GM23338 (cell line): ENCODE data around the gene ATP10A. TPM values are rescaled to one million over a fixed set of nuclear protein-coding genes. Genes with fewer than 3 reads are reported as not detected.

ENCODE experiments used
- ATAC-seq: fragments of 200-7000 bp; cut with Tn5 transposase; 3 replicates; pipeline ENCODE4 v1.9.1; 2020
- DNase-seq: peaks from one replicate; pipeline ENCODE4 v3.0.0-alpha.2; 2015; ENCODE audit warnings: low spot score
- H2AFZ ChIP-seq: fragments of 200-600 bp; sonication (generic); 2 replicates; pipeline ENCODE4 v1.8.0; 2016; ENCODE audit warnings: antibody characterized with exemption, mild to moderate bottlenecking, moderate library complexity
- H3F3A ChIP-seq: fragments of 200-600 bp; sonication (generic); replicated peaks from 2 replicates; pipeline ENCODE4 v1.8.0; 2017; ENCODE audit warnings: antibody characterized with exemption, mixed run types, low read depth
- H3K27ac ChIP-seq: fragments of 200-600 bp; sonication (generic); 2 replicates; pipeline ENCODE4 v1.6.1; 2016; ENCODE audit warnings: low read depth
- H3K27me3 ChIP-seq: fragments of 200-600 bp; sonication (generic); 2 replicates; pipeline ENCODE4 v1.8.0; 2016; ENCODE audit warnings: mild to moderate bottlenecking, mixed run types, moderate library complexity; ENCODE audit not compliant: insufficient read depth
- H3K36me3 ChIP-seq: fragments of 200-600 bp; sonication (generic); 2 replicates; pipeline ENCODE4 v1.8.0; 2016; ENCODE audit warnings: mild to moderate bottlenecking; ENCODE audit not compliant: insufficient read depth
- H3K4me1 ChIP-seq: fragments of 200-600 bp; sonication (generic); 2 replicates; pipeline ENCODE4 v1.8.0; 2016; ENCODE audit warnings: mild to moderate bottlenecking, moderate library complexity; ENCODE audit not compliant: insufficient read depth
- H3K4me2 ChIP-seq: fragments of 200-600 bp; sonication (generic); 2 replicates; pipeline ENCODE4 v1.7.1; 2017; ENCODE audit warnings: mixed run types
- H3K4me3 ChIP-seq: fragments of 200-600 bp; sonication (generic); 2 replicates; pipeline ENCODE4 v1.6.1; 2016; ENCODE audit warnings: mixed run types
- H3K79me2 ChIP-seq: fragments of 200-600 bp; sonication (generic); replicated peaks from 2 replicates; pipeline ENCODE4 v1.8.0; 2017; ENCODE audit warnings: mild to moderate bottlenecking; ENCODE audit not compliant: insufficient read depth
- H3K9me2 ChIP-seq: fragments of 200-600 bp; sonication (generic); 2 replicates; pipeline ENCODE4 v1.8.0; 2017; ENCODE audit not compliant: insufficient read depth
- H4K20me1 ChIP-seq: fragments of 200-600 bp; sonication (generic); replicated peaks from 2 replicates; pipeline ENCODE4 v1.8.0; 2017; ENCODE audit warnings: mild to moderate bottlenecking; ENCODE audit not compliant: insufficient read depth
- H3K27ac Mint-ChIP-seq: 2 replicates; pipeline ENCODE4 v1.8.0; 2020; ENCODE audit warnings: inconsistent platforms, mild to moderate bottlenecking, moderate library complexity, mixed read lengths
- H3K27me3 Mint-ChIP-seq: 3 replicates; pipeline ENCODE4 v1.8.0; 2022; ENCODE audit warnings: low read depth, mild to moderate bottlenecking, moderate library complexity, mixed read lengths, inconsistent platforms; ENCODE audit not compliant: insufficient read depth, poor library complexity
- H3K36me3 Mint-ChIP-seq: 3 replicates; pipeline ENCODE4 v1.8.0; 2021; ENCODE audit warnings: low read depth, mild to moderate bottlenecking, inconsistent platforms, moderate library complexity, mixed read lengths
- H3K4me1 Mint-ChIP-seq: 3 replicates; pipeline ENCODE4 v1.8.0; 2020; ENCODE audit warnings: mild to moderate bottlenecking, inconsistent platforms, mixed read lengths
- H3K4me3 Mint-ChIP-seq: 3 replicates; pipeline ENCODE4 v1.8.0; 2021; ENCODE audit warnings: moderate library complexity, mild to moderate bottlenecking, inconsistent platforms, mixed read lengths
- H3K9me3 Mint-ChIP-seq: 3 replicates; pipeline ENCODE4 v1.8.0; 2020; ENCODE audit warnings: moderate library complexity, mild to moderate bottlenecking, inconsistent platforms, mixed read lengths
- ETS1 ChIP-seq: IDR thresholded peaks from 2 replicates; pipeline ENCODE4 v1.6.1; 2016; ENCODE audit warnings: antibody characterized with exemption
- EZH2 ChIP-seq: fragments of 200-600 bp; sonication (generic); IDR thresholded peaks from one replicate; pipeline ENCODE4 v1.8.0; 2017; ENCODE audit warnings: antibody characterized with exemption, mild to moderate bottlenecking, low read depth; ENCODE audit not compliant: unreplicated experiment
- EZH2phosphoT487 ChIP-seq: fragments of 200-600 bp; sonication (generic); IDR thresholded peaks from one replicate; pipeline ENCODE4 v1.8.1; 2018; ENCODE audit warnings: antibody characterized with exemption; ENCODE audit not compliant: unreplicated experiment
- JUNB ChIP-seq: IDR thresholded peaks from one replicate; pipeline ENCODE4 v1.6.1; 2016; ENCODE audit warnings: antibody characterized with exemption; ENCODE audit not compliant: unreplicated experiment
- NANOG ChIP-seq: IDR thresholded peaks from 2 replicates; pipeline ENCODE4 v1.6.1; 2016; ENCODE audit warnings: antibody characterized with exemption, borderline replicate concordance
- REST ChIP-seq: IDR thresholded peaks from one replicate; pipeline ENCODE4 v1.6.1; 2018; ENCODE audit warnings: antibody characterized with exemption; ENCODE audit not compliant: unreplicated experiment
- ZNF114 ChIP-seq: fragments of 250-450 bp; sonication (Bioruptor Pico); IDR thresholded peaks from 2 replicates; pipeline ENCODE4 v1.5.0; 2020; ENCODE audit warnings: mild to moderate bottlenecking, moderate library complexity
- ZNF331 ChIP-seq: fragments of 250-450 bp; sonication (Bioruptor Pico); IDR thresholded peaks from 2 replicates; pipeline ENCODE4 v1.5.0; 2020; ENCODE audit warnings: low read depth, mild to moderate bottlenecking, moderate library complexity
- ZNF462 ChIP-seq: fragments of 250-450 bp; sonication (Bioruptor Pico); IDR thresholded peaks from 2 replicates; pipeline ENCODE4 v1.5.0; 2020; ENCODE audit warnings: mild to moderate bottlenecking, moderate library complexity
- polyA plus RNA-seq: library from polyadenylated mRNA; unstranded; fragments of >200 nt; fragmentation: Nextera tagmentation; extraction: Ambion mirVana; gene quantifications from 2 replicates; pipeline ENCODE4 v1.2.1, GENCODE V29; 2016
- total RNA-seq: library from RNA; depleted of rRNA; stranded (reverse); fragments of >200 nt; shearing (Covaris generic); gene quantifications from 2 replicates; pipeline ENCODE4 v1.2.3, GENCODE V29; 2014
- TF ChIP-seq, protein P1 (sequence below), 2 experiments: fragments of 200-600 bp in 1 of 2; sonication (generic) in 1 of 2; conservative IDR thresholded peaks; 2 replicates each; pipeline versions ENCODE4 v1.5.1 to v1.6.1; 2016 to 2017; ENCODE audit warnings: antibody characterized with exemption in 2 of 2, low read depth in 2 of 2, mild to moderate bottlenecking in 2 of 2, moderate library complexity in 1 of 2

The ATP10A gene
- total and polyA plus RNA-seq, 2 experiments from 2014 or later = 0.36 to 5.6 TPM

DNA sequence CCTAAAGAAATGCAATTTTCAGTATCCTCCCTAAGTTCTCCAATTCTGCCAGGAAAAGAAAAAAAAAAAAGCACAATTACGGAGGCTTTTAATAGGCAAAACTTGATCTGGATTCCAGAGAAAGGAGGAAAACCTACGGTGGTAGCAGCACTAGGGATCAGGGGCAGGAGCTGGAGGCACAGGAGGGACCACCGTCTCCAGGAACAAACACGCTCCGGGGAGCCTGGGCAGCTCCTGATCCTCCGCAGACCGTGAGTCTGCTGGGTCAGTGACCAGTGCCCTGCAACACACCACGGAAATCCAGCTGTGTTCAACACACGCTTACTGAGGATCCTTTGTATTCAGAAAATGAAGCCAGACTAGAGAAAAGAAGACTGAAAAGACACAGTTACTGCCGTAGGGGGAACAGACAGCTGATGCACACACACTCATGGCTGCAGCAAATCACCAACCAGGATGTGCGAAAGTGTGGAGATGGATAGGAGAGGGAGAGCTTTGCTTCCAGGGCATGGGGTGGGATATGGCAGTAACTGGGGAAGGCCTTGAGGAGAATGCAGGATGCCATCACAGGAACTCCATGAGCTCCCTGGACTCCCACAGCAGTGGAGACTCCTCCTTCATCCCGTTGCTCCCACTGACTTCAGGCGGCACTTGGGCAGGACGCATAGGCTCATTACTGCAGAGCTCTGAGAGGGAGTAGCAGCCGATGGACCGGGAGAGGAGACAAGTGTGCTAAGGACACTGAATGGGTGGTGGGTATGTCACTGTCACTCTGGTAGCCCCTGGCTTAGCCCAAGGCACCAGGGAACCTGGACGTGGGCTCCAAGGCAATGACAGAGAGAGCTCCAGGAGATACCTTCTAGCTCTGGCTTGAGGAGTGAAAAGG is 167.0 kb downstream of the ATP10A start:
- peaks cover 16% of the 10 kb centered on the region for H3K4me1 ChIP-seq
- no peak overlapping the region for H3K4me3 Mint-ChIP-seq
- H3K36me3 ChIP-seq = no peaks in the 10 kb centered on the region
- no peak overlapping the region for H3K4me3 ChIP-seq
- H3K4me2 ChIP-seq = no peak overlapping the region
- no peak for ATAC-seq
- H3K79me2 ChIP-seq = no peaks in the 10 kb centered on the region
- no peaks in the 10 kb centered on the region for H4K20me1 ChIP-seq
- TF ChIP-seq ZNF462 = no peak
- TF ChIP-seq REST = no peak
- TF ChIP-seq, protein P1, sequence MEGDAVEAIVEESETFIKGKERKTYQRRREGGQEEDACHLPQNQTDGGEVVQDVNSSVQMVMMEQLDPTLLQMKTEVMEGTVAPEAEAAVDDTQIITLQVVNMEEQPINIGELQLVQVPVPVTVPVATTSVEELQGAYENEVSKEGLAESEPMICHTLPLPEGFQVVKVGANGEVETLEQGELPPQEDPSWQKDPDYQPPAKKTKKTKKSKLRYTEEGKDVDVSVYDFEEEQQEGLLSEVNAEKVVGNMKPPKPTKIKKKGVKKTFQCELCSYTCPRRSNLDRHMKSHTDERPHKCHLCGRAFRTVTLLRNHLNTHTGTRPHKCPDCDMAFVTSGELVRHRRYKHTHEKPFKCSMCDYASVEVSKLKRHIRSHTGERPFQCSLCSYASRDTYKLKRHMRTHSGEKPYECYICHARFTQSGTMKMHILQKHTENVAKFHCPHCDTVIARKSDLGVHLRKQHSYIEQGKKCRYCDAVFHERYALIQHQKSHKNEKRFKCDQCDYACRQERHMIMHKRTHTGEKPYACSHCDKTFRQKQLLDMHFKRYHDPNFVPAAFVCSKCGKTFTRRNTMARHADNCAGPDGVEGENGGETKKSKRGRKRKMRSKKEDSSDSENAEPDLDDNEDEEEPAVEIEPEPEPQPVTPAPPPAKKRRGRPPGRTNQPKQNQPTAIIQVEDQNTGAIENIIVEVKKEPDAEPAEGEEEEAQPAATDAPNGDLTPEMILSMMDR (conservative IDR thresholded peaks at IDR 0.05; ENCODE audit: low read depth in 2 of 2) = no peak
- no peak for TF ChIP-seq NANOG
- no peak for TF ChIP-seq EZH2
- TF ChIP-seq ETS1 = no peak
- TF ChIP-seq JUNB = no peak
- no peak for TF ChIP-seq ZNF114 (CRISPR knock-in tag)
- TF ChIP-seq ZNF331 (CRISPR knock-in tag) = no peak
- TF ChIP-seq EZH2phosphoT487 = no peak
- no peaks in the 10 kb centered on the region; the same call in 2 of the 3 replicates for H3K36me3 Mint-ChIP-seq
- no peak overlapping the region for H3K27ac Mint-ChIP-seq
- peaks cover 8% of the 10 kb centered on the region for H3K27me3 Mint-ChIP-seq
- H2AFZ ChIP-seq = no peak overlapping the region; the same call in 1 of the 2 replicates
- peaks cover 25% of the 10 kb centered on the region for H3K4me1 Mint-ChIP-seq
- H3F3A ChIP-seq = no peaks in the 10 kb centered on the region
- no peak for DNase-seq
- no peak overlapping the region for H3K27ac ChIP-seq
- no peaks in the 10 kb centered on the region for H3K9me2 ChIP-seq
- H3K9me3 Mint-ChIP-seq = no peaks in the 10 kb centered on the region
- no peaks in the 10 kb centered on the region for H3K27me3 ChIP-seq
